ENCODE data around the gene CEBPE.
A peak's percentile ranks its signal among the peaks of the same experiment; 100 is the strongest.

CEBPE gene

DNA sequence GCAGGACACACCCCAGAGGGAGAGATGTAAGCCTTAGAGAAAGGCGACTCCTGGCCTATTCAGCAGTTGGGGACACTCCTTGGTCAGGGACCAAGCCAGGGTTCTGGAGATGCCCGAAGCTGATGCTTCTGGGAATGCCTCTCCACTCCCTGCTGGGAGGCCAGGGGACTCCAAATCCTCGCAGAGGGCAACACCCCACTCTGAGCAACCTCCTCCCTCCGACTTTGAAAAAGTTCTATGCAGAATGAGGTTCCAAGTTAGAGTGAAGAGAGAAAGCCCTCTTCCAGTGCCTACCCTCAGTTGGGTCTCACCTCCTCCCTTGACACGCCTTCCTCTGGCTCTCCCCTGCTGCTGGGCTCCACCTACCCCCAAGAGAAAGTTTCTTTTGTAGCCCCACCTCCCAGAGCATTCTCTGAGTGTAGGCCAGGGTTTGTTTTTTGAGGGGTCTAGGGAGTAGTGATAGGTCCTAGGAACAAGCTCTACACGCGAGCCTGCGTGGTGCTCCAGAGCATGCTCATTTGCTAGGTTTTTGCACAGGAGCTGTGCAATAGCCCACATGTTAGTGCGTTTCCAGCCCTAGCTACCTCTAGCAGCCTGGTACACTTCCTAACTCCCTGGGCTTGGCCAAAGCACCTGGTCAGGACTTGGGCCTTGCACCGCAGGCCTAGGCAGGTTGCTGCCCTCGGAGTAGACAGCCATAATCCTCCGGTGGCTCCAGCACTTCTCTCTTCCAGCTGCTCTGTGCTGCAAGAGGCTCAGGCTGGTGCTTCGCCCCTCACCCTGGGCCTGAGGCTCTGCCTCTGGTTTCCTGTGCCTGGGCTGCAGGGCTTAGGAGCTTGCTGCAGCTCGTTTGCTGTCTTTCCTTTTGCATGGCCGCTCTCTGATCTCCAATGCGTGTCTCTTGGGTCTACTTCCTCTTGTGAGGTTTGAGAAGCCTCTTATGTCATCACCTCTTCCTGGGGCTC, 590 bp upstream of the CEBPE start:
- H3K4me3 ChIP-seq (ENCODE audit: low read length): no peak overlapping the region
- DNase-seq (ENCODE audit: low read depth): no peak
- TF ChIP-seq, protein P1, sequence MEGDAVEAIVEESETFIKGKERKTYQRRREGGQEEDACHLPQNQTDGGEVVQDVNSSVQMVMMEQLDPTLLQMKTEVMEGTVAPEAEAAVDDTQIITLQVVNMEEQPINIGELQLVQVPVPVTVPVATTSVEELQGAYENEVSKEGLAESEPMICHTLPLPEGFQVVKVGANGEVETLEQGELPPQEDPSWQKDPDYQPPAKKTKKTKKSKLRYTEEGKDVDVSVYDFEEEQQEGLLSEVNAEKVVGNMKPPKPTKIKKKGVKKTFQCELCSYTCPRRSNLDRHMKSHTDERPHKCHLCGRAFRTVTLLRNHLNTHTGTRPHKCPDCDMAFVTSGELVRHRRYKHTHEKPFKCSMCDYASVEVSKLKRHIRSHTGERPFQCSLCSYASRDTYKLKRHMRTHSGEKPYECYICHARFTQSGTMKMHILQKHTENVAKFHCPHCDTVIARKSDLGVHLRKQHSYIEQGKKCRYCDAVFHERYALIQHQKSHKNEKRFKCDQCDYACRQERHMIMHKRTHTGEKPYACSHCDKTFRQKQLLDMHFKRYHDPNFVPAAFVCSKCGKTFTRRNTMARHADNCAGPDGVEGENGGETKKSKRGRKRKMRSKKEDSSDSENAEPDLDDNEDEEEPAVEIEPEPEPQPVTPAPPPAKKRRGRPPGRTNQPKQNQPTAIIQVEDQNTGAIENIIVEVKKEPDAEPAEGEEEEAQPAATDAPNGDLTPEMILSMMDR (IDR thresholded peaks at IDR 0.05; ENCODE audit: insufficient read depth, low read depth, low read length, missing control alignments): no peak

DNA sequence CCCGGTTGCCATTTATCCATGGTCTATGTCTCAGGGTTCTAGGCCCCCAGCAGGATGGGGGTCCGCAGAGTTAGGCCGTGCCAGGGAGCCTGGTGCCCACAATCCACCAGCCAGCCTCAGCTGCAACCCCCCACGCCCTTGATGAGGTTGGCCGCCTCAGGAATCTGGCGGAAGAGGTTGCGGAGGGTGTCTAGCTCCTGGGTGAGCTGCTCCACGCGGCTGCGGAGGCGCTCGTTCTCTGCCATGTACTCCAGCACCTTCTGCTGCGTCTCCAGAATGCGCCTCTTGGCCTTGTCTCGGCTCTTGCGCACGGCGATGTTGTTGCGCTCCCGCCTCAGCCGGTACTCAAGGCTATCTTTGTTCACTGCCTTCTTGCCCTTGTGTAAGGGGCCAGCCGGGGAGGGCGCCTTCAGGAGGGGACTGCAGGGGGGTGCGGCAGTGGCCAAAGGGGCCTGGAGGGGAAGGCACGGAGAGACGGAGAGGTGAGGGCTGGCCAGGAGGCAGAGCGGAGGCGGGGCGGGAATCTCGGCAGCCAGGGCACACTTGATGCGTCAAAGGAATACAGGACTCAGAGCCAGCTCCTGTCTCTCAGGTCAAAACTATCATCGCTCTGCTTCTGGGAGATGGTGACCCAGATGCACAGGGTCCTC, 1.6 kb downstream of the CEBPE start:
- TF ChIP-seq, protein P1 (IDR thresholded peaks at IDR 0.05; ENCODE audit: insufficient read depth, low read depth, low read length, missing control alignments): no peak
- no peak overlapping the region for H3K4me3 ChIP-seq (ENCODE audit: low read length)

DNA sequence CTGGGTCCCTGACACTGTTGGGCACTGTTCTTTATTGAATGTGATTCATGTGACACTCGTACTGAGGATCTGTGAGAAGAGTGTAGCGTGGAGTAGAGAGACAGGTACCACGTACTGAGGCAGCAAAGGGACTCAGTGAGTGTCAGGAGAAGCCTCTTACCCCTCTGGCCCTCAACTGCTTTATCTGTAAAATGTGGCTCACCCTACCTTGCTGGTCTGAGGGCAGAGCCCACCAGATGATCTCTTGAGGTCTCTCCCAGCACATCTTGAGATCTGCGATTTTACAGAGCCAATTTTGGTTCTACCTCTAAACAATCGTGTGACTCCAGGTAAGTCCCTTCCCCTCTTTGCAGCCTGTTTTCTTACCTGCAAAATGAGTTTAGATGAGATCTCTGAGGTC, 3.1 kb downstream of the CEBPE start:
- TF ChIP-seq, protein P1 (IDR thresholded peaks at IDR 0.05; ENCODE audit: insufficient read depth, low read depth, low read length, missing control alignments): no peak
- H3K4me3 ChIP-seq (ENCODE audit: low read length): no peak overlapping the region
- no peak for DNase-seq (ENCODE audit: low read depth)

More for the DNA sequence above, 1.6 kb downstream of the CEBPE start:
- DNase-seq (ENCODE audit: low read depth): no peak

DNA sequence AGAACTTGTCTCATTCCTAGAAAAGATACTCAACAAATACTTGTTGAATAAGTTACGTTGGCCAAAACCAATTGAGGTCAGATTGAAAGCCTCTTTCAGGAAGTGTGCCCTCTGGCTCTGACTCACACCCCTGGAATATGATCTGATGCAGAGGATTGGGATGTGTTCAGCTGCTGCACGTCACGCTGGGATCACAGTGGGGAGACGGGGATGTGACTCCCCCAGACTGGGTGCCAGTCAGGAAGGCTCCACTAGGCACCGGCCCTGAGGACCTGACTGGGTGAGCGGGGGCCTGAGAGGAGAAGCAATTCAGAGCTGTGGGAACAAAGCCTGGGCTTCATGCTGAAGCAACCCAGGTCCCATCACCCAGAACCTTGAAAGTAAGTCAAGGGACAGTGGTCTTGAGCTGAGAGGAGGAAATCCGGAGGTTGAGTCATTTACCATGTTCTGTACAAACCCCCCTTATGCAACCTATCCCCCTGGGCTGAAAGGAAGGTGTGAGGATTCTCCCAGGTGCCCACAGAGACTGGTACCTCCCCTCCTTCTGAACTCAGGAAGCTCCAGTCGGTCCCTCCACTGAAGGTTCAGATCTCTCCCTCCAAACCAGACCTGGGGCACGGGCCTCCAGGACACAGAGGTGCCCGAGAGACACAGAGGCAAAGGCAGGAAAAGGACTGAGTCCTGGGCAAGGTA, 3.9 kb downstream of the CEBPE start:
- H3K4me3 ChIP-seq (ENCODE audit: low read length): no peak overlapping the region
- TF ChIP-seq, protein P1 (IDR thresholded peaks at IDR 0.05; ENCODE audit: insufficient read depth, low read depth, low read length, missing control alignments): no peak
- DNase-seq (ENCODE audit: low read depth): peak; percentile 94

DNA sequence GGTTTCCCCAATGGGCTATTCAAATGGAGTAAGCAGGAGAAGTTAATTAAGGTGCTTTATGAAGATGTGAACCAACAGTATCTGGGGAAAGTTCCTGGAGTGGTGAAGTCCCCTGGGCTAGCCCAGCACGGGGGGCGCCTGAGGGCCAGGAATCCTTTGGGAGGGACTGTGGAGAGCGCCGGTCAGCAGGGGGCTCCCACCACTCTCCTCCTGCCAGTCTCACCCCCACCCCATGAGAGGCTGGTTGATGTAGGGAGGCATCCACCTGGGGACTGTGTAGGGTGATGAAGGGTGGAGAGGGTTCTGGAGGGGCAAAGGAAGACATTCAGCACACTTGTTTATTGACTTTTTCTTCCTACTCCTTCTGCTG, 4.4 kb downstream of the CEBPE start:
- TF ChIP-seq, protein P1 (IDR thresholded peaks at IDR 0.05; ENCODE audit: insufficient read depth, low read depth, low read length, missing control alignments): no peak
- no peak overlapping the region for H3K4me3 ChIP-seq (ENCODE audit: low read length)
- DNase-seq (ENCODE audit: low read depth): no peak

DNA sequence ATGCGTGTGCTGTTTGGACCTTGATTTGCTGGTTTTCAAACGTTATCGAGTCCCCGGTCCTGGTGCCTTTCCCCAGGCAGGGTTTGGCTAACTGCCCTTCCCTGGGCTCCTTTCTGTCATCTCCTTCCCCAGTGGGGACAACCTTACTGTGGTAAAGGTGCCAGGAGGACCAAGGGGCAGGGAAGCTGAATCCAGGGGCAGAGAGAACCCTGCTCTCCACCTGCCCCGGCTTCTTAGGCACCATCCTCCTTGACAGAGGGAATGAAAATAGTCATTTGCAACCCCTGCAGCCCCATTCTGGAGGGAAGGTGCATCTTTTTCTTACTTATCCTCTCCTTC, 5.0 kb downstream of the CEBPE start:
- no peak for DNase-seq (ENCODE audit: low read depth)
- TF ChIP-seq, protein P1 (IDR thresholded peaks at IDR 0.05; ENCODE audit: insufficient read depth, low read depth, low read length, missing control alignments): no peak
- no peak overlapping the region for H3K4me3 ChIP-seq (ENCODE audit: low read length)

Measured in epithelial cell of esophagus (primary cell).